Naive thymus-derived CD8-positive, alpha-beta T cell (primary cell): ENCODE measurements around the gene ARPC3. TPM values are rescaled to one million over a fixed set of nuclear protein-coding genes. Genes with fewer than 3 reads are reported as not detected.
"Not testable (repeated sequence)": the region's sequence is repeated elsewhere in the genome, so short reads cannot be mapped to it uniquely, and the experiment has no call there.

Experiments
- ATAC-seq, 2 donors: fragments of 150-1000 bp; cut with Tn5 transposase in 1 of 2; sonication (Bioruptor Pico), chemical (Tn5 transposase) in 1 of 2; 1 replicate in 1 of 2; 2 replicates in 1 of 2; pipeline ENCODE4 v1.10.0; 2021; ENCODE audit warnings: mild to moderate bottlenecking in 2 of 2, moderate library complexity in 2 of 2
- POLR2A ChIA-PET: fragments of 350-600 bp; sonication (Branson Sonifier 250); formaldehyde crosslinking; loops from one replicate; lab custom pipeline; 2021; ENCODE audit warnings: antibody characterized with exemption; lab: Charles Lee
- DNase-seq, 10 donors: peaks; one replicate each; pipeline versions ENCODE4 v3.0.0 to v3.0.0-alpha.2; 2020 to 2022
- H3K27ac Mint-ChIP-seq, 10 donors: one replicate each; pipeline ENCODE4 v1.8.0; 2020 to 2022; ENCODE audit warnings: mild to moderate bottlenecking in 10 of 10, mixed read lengths in 10 of 10, moderate library complexity in 4 of 10, inconsistent platforms in 1 of 10
- H3K27me3 Mint-ChIP-seq, 5 donors: one replicate each; pipeline ENCODE4 v1.8.0; 2021 to 2022; ENCODE audit warnings: mixed read lengths in 5 of 5
- H3K36me3 Mint-ChIP-seq, 3 donors: one replicate each; pipeline ENCODE4 v1.8.0; 2020 to 2022; ENCODE audit warnings: mixed read lengths in 3 of 3, mild to moderate bottlenecking in 2 of 3, inconsistent platforms in 1 of 3
- H3K4me1 Mint-ChIP-seq, 4 donors: one replicate each; pipeline ENCODE4 v1.8.0; 2021 to 2022; ENCODE audit warnings: mixed read lengths in 4 of 4
- H3K4me3 Mint-ChIP-seq, 10 donors: one replicate each; pipeline ENCODE4 v1.8.0; 2020 to 2022; ENCODE audit warnings: mild to moderate bottlenecking in 10 of 10, mixed read lengths in 10 of 10, moderate library complexity in 6 of 10, inconsistent platforms in 1 of 10
- H3K9me3 Mint-ChIP-seq, 9 donors: one replicate each; pipeline ENCODE4 v1.8.0; 2020 to 2022; ENCODE audit warnings: mixed read lengths in 9 of 9, mild to moderate bottlenecking in 3 of 9, inconsistent platforms in 1 of 9, moderate library complexity in 1 of 9
- polyA plus RNA-seq, 3 donors: library from polyadenylated mRNA; unstranded; fragments of 300-500 nt; fragmentation: Illumina TruSeq; gene quantifications; one replicate each; pipeline ENCODE4 v1.2.3, GENCODE V29; 2021
- total RNA-seq, 8 experiments: library from RNA in 2 of 8; stranded (reverse) in 2 of 8; gene quantifications; one replicate each; pipeline ENCODE4 v1.2.3 and lab custom pipeline; 2021 to 2026

ARPC3 gene
- total RNA-seq (100 to 1,000 TPM; 213 to 243 TPM), polyA plus RNA-seq (100 to 1,000 TPM; 691 to 810 (median 733) TPM), total RNA-seq (lab: John Stamatoyannopoulos, UW) (83.0 to 152 (median 128) reads per million in 6 experiments)

GRCh38 chr12:110449799-110450497 is at the start of gene ARPC3:
Gene ARPC3, minus strand, starts transcription at chr12:110450337. Its CDS starts 77 bp downstream, at chr12:110450260.
- Mint-ChIP-seq H3K27me3 (no peaks in the 10 kb centered on the region), H3K4me1 (peaks cover 22 to 50% (median 41%) of the 10 kb centered on the region in 4 donors), H3K4me3 (peak within 1 kb of the TSS; percentile 98 to 100 (median 100)), H3K36me3 (peaks cover 4 to 48% (median 12%) of the 10 kb centered on the region in 3 donors), H3K9me3 (no peaks in the 10 kb centered on the region), H3K27ac (peak within 1 kb of the TSS; percentile 98 to 100 (median 99))
- DNase-seq (peak; percentile 91 to 97 (median 94)), ATAC-seq (peak; percentile 93 to 94)
- POLR2A ChIA-PET, result interaction anchor here (0.6 to 3.3 kb wide), 28 partner anchors 9 to 1660 kb away, joined by 3 to 55 read pairs (median 5); partner anchors contain the start of genes ANAPC7, ATP2A2, FAM216A and GPN3

DNA sequence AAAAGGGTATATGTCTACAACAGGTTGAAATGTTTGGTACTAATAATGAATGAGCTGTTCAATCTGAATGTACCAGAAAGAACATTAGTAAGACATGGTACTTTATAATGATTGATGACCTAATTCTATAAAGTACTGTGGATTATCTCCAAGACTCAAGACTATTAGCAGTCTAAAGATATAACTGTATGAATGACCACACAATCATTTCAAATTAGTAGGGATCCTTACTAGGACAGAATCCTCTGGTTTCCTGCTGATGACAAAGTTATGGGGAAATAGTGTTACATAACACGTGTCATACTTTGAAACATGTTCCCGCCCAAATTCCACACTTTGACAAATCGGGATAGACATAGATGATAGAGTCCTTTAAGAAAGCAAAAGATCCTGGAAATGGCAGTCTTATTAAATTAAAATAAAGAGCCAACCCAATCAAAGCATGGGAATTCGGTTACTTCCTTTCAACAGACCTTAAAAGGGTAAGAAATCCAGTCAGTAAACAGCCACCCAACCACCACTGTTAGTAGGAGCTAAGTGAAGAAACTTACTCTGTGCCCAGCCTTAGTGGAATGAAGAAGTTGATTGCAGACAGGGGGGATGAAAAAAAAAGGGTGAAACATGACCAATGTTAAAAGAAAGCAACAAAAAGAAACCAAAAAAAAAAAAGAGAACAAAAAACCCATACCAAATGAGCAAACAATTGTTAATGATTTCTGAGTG is 49.0 kb upstream of the ARPC3 start:
- H3K27ac Mint-ChIP-seq, result peak overlapping the region in 6 of 10 donors; percentile 31 to 92 (median 54)
- peaks cover 0 to 2% (median 0%) of the 10 kb centered on the region in 9 donors for H3K9me3 Mint-ChIP-seq
- peaks cover 0 to 3% (median 0%) of the 10 kb centered on the region in 5 donors for H3K27me3 Mint-ChIP-seq
- peak overlapping the region in 8 of 10 donors; percentile 15 to 70 (median 50) for H3K4me3 Mint-ChIP-seq
- H3K36me3 Mint-ChIP-seq, result peaks cover 3 to 41% (median 8%) of the 10 kb centered on the region in 3 donors
- H3K4me1 Mint-ChIP-seq, result peaks cover 16 to 51% (median 40%) of the 10 kb centered on the region in 4 donors
- no peak for ATAC-seq
- DNase-seq, result no peak
- POLR2A ChIA-PET, result interaction anchor here (0.5 to 4.8 kb wide), 3 partner anchors 30 to 292 kb away, joined by 4 to 48 read pairs (median 4); partner anchors contain the start of genes FAM216A and GPN3

GRCh38 chr12:110475426-110475825 is 25.3 kb upstream of the ARPC3 start:
- POLR2A ChIA-PET, result interaction anchor here (0.7 to 1.1 kb wide), 2 partner anchors 102 to 117 kb away, joined by 3 to 4 read pairs; no protein-coding TSS in a partner anchor
- Mint-ChIP-seq H3K9me3 (no peaks in the 10 kb centered on the region), H3K27ac (no peak overlapping the region), H3K27me3 (no peaks in the 10 kb centered on the region), H3K36me3 (peaks cover 0 to 23% (median 0%) of the 10 kb centered on the region in 3 donors), H3K4me3 (no peak overlapping the region), H3K4me1 (peaks cover 0 to 5% (median 3%) of the 10 kb centered on the region in 4 donors)
- DNase-seq (no peak), ATAC-seq (no peak)

GRCh38 chr12:110468214-110469048 is 18.3 kb upstream of the ARPC3 start, which contains the start of the genes FAM216A and GPN3:
Gene FAM216A, plus strand, starts transcription at chr12:110468845. Its CDS starts 31 bp downstream, at chr12:110468876.
Gene GPN3, minus strand, starts transcription at chr12:110468257. Its CDS starts 54 bp downstream, at chr12:110468203.
- POLR2A ChIA-PET, result interaction anchor here (0.5 to 4.2 kb wide), 28 partner anchors 9 to 1218 kb away, joined by 3 to 55 read pairs (median 4); partner anchors contain the start of genes ACAD10, ARPC3, ATP2A2 and BRAP
- peaks cover 14 to 45% (median 43%) of the 10 kb centered on the region in 4 donors for H3K4me1 Mint-ChIP-seq
- H3K36me3 Mint-ChIP-seq, result peaks cover 0 to 14% (median 0%) of the 10 kb centered on the region in 3 donors
- no peaks in the 10 kb centered on the region for H3K27me3 Mint-ChIP-seq
- H3K27ac Mint-ChIP-seq, result peak within 1 kb of the TSS; percentile 94 to 99 (median 96)
- ATAC-seq (peak; percentile 85 to 86), DNase-seq (peak; percentile 85 to 99 (median 95))
- H3K4me3 Mint-ChIP-seq, result peak within 1 kb of the TSS; percentile 87 to 100 (median 99)
- H3K9me3 Mint-ChIP-seq, result no peaks in the 10 kb centered on the region

GRCh38 chr12:110467847-110468213 is 17.7 kb upstream of the ARPC3 start:
- H3K9me3 Mint-ChIP-seq, result no peaks in the 10 kb centered on the region
- peaks cover 0 to 19% (median 0%) of the 10 kb centered on the region in 3 donors for H3K36me3 Mint-ChIP-seq
- H3K27ac Mint-ChIP-seq, result peak overlapping the region; percentile 94 to 99 (median 96)
- DNase-seq, result no peak
- peak overlapping the region; percentile 87 to 100 (median 99) for H3K4me3 Mint-ChIP-seq
- peaks cover 14 to 46% (median 43%) of the 10 kb centered on the region in 4 donors for H3K4me1 Mint-ChIP-seq
- no peak for ATAC-seq
- H3K27me3 Mint-ChIP-seq, result no peaks in the 10 kb centered on the region
- POLR2A ChIA-PET, result interaction anchor here (0.5 to 4.2 kb wide), 22 partner anchors 9 to 1218 kb away, joined by 3 to 55 read pairs (median 4); partner anchors contain the start of genes ACAD10, ARPC3, ATP2A2 and BRAP

DNA sequence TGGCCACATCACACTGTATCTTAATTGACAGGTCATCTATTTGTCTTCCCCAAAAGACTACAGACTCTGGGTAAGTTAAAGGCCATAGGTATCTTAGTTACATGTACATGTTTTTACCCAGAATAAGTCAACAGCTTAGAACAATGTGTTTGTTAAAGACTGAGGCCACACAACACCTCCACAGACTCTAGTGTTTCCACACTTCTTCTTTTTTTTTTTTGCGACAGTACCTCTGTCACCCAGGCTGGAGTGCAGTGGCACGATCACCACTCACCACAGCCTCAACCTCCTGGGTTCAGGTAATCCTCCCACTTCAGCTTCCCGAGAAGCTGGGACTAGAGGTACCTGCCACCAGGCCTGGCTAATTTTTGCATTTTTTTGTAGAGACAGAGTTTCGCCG is 16.7 kb upstream of the ARPC3 start:
- Mint-ChIP-seq H3K27me3 (no peaks in the 10 kb centered on the region), H3K36me3 (peaks cover 0 to 29% (median 0%) of the 10 kb centered on the region in 3 donors), H3K27ac (peak overlapping the region in 2 of 10 donors; percentile 25 to 60), H3K9me3 (no peaks in the 10 kb centered on the region), H3K4me3 (peak overlapping the region; percentile 36 to 87 (median 50)), H3K4me1 (peaks cover 18 to 52% (median 47%) of the 10 kb centered on the region in 4 donors)
- ATAC-seq (no peak), DNase-seq (no peak)
- POLR2A ChIA-PET, result interaction anchor here (0.6 to 4.2 kb wide), 3 partner anchors 16 to 128 kb away, joined by 3 to 55 read pairs (median 4); partner anchors contain the start of gene ARPC3

DNA sequence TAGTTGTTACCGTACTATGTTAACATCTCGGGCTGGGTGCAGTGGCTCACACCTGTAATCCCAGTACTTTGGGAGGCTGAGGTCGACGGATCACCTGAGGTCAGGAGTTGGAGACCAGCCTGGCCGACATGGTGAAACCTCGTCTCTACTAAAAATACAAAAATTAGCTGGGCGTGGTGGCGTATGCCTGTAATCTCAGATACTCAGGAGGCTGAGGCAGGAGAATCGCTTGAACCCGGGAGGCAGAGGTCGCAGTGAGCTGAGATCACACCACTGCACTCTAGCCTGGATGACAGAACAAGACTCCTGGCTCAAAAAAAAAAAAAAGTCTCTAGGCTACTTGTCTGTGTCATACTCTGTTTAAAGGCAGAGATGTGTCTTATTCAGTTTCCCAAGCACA is 15.6 kb upstream of the ARPC3 start:
- H3K27ac Mint-ChIP-seq, ATAC-seq, H3K9me3 Mint-ChIP-seq, H3K27me3 Mint-ChIP-seq, DNase-seq: not testable (repeated sequence)
- Mint-ChIP-seq H3K36me3 (peaks cover 0 to 37% (median 2%) of the 10 kb centered on the region in 3 donors), H3K4me1 (peaks cover 19 to 55% (median 49%) of the 10 kb centered on the region in 4 donors), H3K4me3 (peak overlapping the region in 4 of 10 donors; percentile 1 to 48 (median 18))
- POLR2A ChIA-PET, result interaction anchor here (0.9 to 4.2 kb wide), 4 partner anchors 15 to 139 kb away, joined by 3 to 55 read pairs (median 4); partner anchors contain the start of gene ARPC3

DNA sequence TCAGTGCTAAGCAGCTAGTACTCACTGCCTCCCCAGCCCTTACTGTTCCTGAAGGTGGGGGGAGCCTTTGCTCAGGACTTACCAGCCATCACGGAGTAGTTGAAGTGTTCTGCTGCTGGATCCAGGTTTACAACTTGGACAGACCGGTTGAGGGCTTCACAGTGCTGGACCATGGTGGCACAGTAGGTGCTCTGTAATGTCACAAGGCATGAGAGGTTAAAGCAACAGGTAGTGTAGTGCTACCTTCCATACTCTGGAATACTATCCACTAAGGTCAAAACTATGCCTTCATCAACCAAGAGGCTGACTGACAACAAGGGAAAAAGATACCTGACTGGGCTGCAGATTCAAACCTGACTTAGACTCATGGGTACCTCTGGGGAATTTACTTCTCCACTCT is 14.9 kb upstream of the ARPC3 start:
- DNase-seq, result no peak
- H3K27ac Mint-ChIP-seq, result peak overlapping the region in 2 of 10 donors; percentile 14 to 48
- H3K36me3 Mint-ChIP-seq, result peaks cover 0 to 41% (median 4%) of the 10 kb centered on the region in 3 donors
- H3K9me3 Mint-ChIP-seq, result no peaks in the 10 kb centered on the region
- H3K4me1 Mint-ChIP-seq, result peaks cover 19 to 54% (median 45%) of the 10 kb centered on the region in 4 donors
- ATAC-seq, result no peak
- H3K27me3 Mint-ChIP-seq, result no peaks in the 10 kb centered on the region
- POLR2A ChIA-PET, result interaction anchor here (0.7 kb wide), 1 partner anchor 9 kb away, joined by 3 read pairs; no protein-coding TSS in a partner anchor
- peak overlapping the region in 2 of 10 donors; percentile 0 to 9 for H3K4me3 Mint-ChIP-seq

GRCh38 chr12:110461189-110461588 is 11.1 kb upstream of the ARPC3 start:
- ATAC-seq, DNase-seq, H3K27me3 Mint-ChIP-seq, POLR2A ChIA-PET, H3K9me3 Mint-ChIP-seq, H3K4me3 Mint-ChIP-seq: not testable (repeated sequence)
- Mint-ChIP-seq H3K36me3 (peaks cover 0 to 68% (median 9%) of the 10 kb centered on the region in 3 donors), H3K27ac (peak overlapping the region in 2 of 10 donors; percentile 28 to 51), H3K4me1 (peaks cover 13 to 29% (median 21%) of the 10 kb centered on the region in 4 donors)

DNA sequence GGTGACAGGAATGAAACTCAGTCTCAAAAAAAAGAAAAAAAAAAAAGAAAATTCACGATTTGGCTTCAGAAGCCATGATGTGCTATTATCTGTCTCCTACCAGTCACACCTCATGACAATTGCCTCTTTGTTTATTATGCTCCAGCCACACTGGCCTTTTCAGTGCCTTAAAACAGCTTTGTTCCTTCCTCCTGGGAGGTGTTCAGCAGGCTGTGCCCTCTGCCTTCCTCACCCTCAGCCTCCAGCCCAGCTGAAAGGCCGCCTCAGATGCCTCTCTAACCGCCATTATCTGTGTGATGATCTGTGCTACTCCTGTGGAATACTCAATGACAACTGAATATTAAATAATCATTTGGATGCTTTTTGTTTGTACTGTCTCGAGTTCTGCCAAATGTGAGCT is 8.6 kb upstream of the ARPC3 start:
- H3K36me3 Mint-ChIP-seq, result peaks cover 0 to 72% (median 12%) of the 10 kb centered on the region in 3 donors
- peaks cover 9 to 22% (median 12%) of the 10 kb centered on the region in 4 donors for H3K4me1 Mint-ChIP-seq
- DNase-seq (no peak), ATAC-seq (no peak)
- no peaks in the 10 kb centered on the region for H3K27me3 Mint-ChIP-seq
- no peak overlapping the region for H3K4me3 Mint-ChIP-seq
- POLR2A ChIA-PET, result interaction anchor here (0.7 kb wide), 1 partner anchor 104 kb away, joined by 5 read pairs; no protein-coding TSS in a partner anchor
- H3K27ac Mint-ChIP-seq, result no peak overlapping the region
- no peaks in the 10 kb centered on the region for H3K9me3 Mint-ChIP-seq
